ENCODE data around the gene SGF29. TPM values are rescaled to one million over a fixed set of nuclear protein-coding genes. Genes with fewer than 3 reads are reported as not detected.
A peak's percentile ranks its signal among the peaks of the same experiment; 100 is the strongest.

The SGF29 gene
- polyA plus RNA-seq, 3 donors: 14.0 to 24.3 (median 18.8) TPM

GRCh38 chr16:28538733-28539596, 14.8 kb upstream of the SGF29 start, which contains the start of gene NUPR1:
NUPR1 (minus strand) TSS chr16:28538974; CDS start chr16:28538907, 67 bp downstream.
- Histone ChIP-seq H2AFZ (ENCODE audit: insufficient read depth, low read depth, low read length, poor library complexity, severe bottlenecking) (no peak within 1 kb of the TSS), H3K27me3 (ENCODE audit: control insufficient read depth in 2 of 2, insufficient read depth in 2 of 2, low read length in 2 of 2) (no peaks in the 10 kb centered on the region), H3K27ac (ENCODE audit: low read depth in 1 of 2, low read length in 2 of 2) (no peak within 1 kb of the TSS), H3K9ac (ENCODE audit: insufficient read depth, low read length, poor library complexity, severe bottlenecking) (no peak within 1 kb of the TSS), H4K20me1 (ENCODE audit: insufficient read depth, low read length) (no peaks in the 10 kb centered on the region), H3K79me2 (ENCODE audit: insufficient read depth, low read length) (no peaks in the 10 kb centered on the region), H3K4me3 (replicated peaks in 1 of 3; ENCODE audit: low read depth in 2 of 3, low read length in 3 of 3) (no peak within 1 kb of the TSS), H3K9me3 (replicated peaks in 1 of 2; ENCODE audit: control insufficient read depth in 1 of 2, insufficient read depth in 1 of 2, low read length in 2 of 2) (no peaks in the 10 kb centered on the region), H3K4me2 (replicated peaks; ENCODE audit: extremely low read depth, low read length, poor library complexity, severe bottlenecking) (no peak within 1 kb of the TSS), H3K4me1 (ENCODE audit: control insufficient read depth in 1 of 2, insufficient read depth in 2 of 2, low read length in 2 of 2) (peaks cover 39 to 56% of the 10 kb centered on the region in 2 donors), H3K36me3 (replicated peaks in 1 of 2; ENCODE audit: control insufficient read depth in 1 of 2, insufficient read depth in 2 of 2, low read length in 2 of 2) (no peaks in the 10 kb centered on the region)
- peaks cover 0 to 3% (median 3%) of the 10 kb centered on the region in 3 donors for H3K27me3 Mint-ChIP-seq (ENCODE audit: low read depth in 3 of 3)
- H3K36me3 Mint-ChIP-seq: no peaks in the 10 kb centered on the region
- H3K4me3 Mint-ChIP-seq: no peak within 1 kb of the TSS
- TF ChIP-seq CTCF (IDR thresholded peaks at IDR 0.05): no peak
- peaks cover 0 to 3% (median 2%) of the 10 kb centered on the region in 7 donors for H3K9me3 Mint-ChIP-seq
- WGBS (ENCODE audit: insufficient coverage): 27% methylated on average over 3 of the region's 22 CpGs
- intact Hi-C loops (cut with micrococcal nuclease): no loop called here
- H3K4me1 Mint-ChIP-seq: peaks cover 62% of the 10 kb centered on the region
- peak within 1 kb of the TSS in 5 of 7 donors; percentile 29 to 84 (median 70) for H3K27ac Mint-ChIP-seq
- no peak for DNase-seq

GRCh38 chr16:28540346-28540745, 13.4 kb upstream of the SGF29 start:
- Histone ChIP-seq H3K4me2 (replicated peaks; ENCODE audit: extremely low read depth, low read length, poor library complexity, severe bottlenecking) (no peak overlapping the region), H3K27ac (ENCODE audit: low read depth in 1 of 2, low read length in 2 of 2) (peak overlapping the region in 1 of 2 donors; percentile 26), H3K9ac (ENCODE audit: insufficient read depth, low read length, poor library complexity, severe bottlenecking) (no peak overlapping the region), H3K9me3 (replicated peaks in 1 of 2; ENCODE audit: control insufficient read depth in 1 of 2, insufficient read depth in 1 of 2, low read length in 2 of 2) (no peaks in the 10 kb centered on the region), H3K4me3 (replicated peaks in 1 of 3; ENCODE audit: low read depth in 2 of 3, low read length in 3 of 3) (no peak overlapping the region), H3K4me1 (ENCODE audit: control insufficient read depth in 1 of 2, insufficient read depth in 2 of 2, low read length in 2 of 2) (peaks cover 28 to 47% of the 10 kb centered on the region in 2 donors), H3K36me3 (replicated peaks in 1 of 2; ENCODE audit: control insufficient read depth in 1 of 2, insufficient read depth in 2 of 2, low read length in 2 of 2) (no peaks in the 10 kb centered on the region), H2AFZ (ENCODE audit: insufficient read depth, low read depth, low read length, poor library complexity, severe bottlenecking) (no peak overlapping the region), H4K20me1 (ENCODE audit: insufficient read depth, low read length) (no peaks in the 10 kb centered on the region), H3K79me2 (ENCODE audit: insufficient read depth, low read length) (no peaks in the 10 kb centered on the region), H3K27me3 (ENCODE audit: control insufficient read depth in 2 of 2, insufficient read depth in 2 of 2, low read length in 2 of 2) (no peaks in the 10 kb centered on the region)
- peaks cover 0 to 3% (median 3%) of the 10 kb centered on the region in 3 donors for H3K27me3 Mint-ChIP-seq (ENCODE audit: low read depth in 3 of 3)
- no peaks in the 10 kb centered on the region for H3K36me3 Mint-ChIP-seq
- intact Hi-C loops (cut with micrococcal nuclease): no loop called here
- DNase-seq: no peak
- 93% methylated on average over 3 of the region's 3 CpGs for WGBS (ENCODE audit: insufficient coverage)
- peaks cover 53% of the 10 kb centered on the region for H3K4me1 Mint-ChIP-seq
- H3K9me3 Mint-ChIP-seq: peaks cover 0 to 3% (median 0%) of the 10 kb centered on the region in 7 donors
- TF ChIP-seq CTCF (IDR thresholded peaks at IDR 0.05): no peak
- H3K27ac Mint-ChIP-seq: peak overlapping the region in 5 of 7 donors; percentile 50 to 73 (median 58)
- H3K4me3 Mint-ChIP-seq: no peak overlapping the region

Measured in CD14-positive monocyte (primary cell).